Prostate gland (tissue), 2 donors: ENCODE measurements around the gene UMOD. TPM values are rescaled to one million over a fixed set of nuclear protein-coding genes. Genes with fewer than 3 reads are reported as not detected.

Source experiments
- DNase-seq: peaks from one replicate; pipeline ENCODE4 v3.0.0-alpha.2; 2019; ENCODE audit warnings: low spot score
- H3K27ac ChIP-seq, 2 donors: fragments of 200-600 bp; sonication (generic); 2 replicates each; pipeline ENCODE4 v1.5.1; 2017 to 2019
- H3K27me3 ChIP-seq: fragments of 200-600 bp; sonication (generic); replicated peaks from 2 replicates; pipeline ENCODE4 v1.5.1; 2019; ENCODE audit not compliant: insufficient read depth
- H3K36me3 ChIP-seq, 2 donors: fragments of 200-600 bp; sonication (generic); 1 replicate in 1 of 2; 2 replicates in 1 of 2; pipeline versions ENCODE4 v1.5.1 to v1.8.1; 2017 to 2019
- H3K4me1 ChIP-seq: fragments of 200-600 bp; sonication (generic); replicated peaks from 2 replicates; pipeline ENCODE4 v1.5.1; 2019
- H3K4me3 ChIP-seq, 2 donors: fragments of 200-600 bp; sonication (generic); 2 replicates each; pipeline ENCODE4 v1.5.1; 2017 to 2019
- H3K9me3 ChIP-seq: fragments of 200-600 bp; sonication (generic); 2 replicates; pipeline ENCODE4 v1.5.1; 2017
- POLR2A ChIP-seq: fragments of 450-650 bp; IDR thresholded peaks from one replicate; pipeline ENCODE4 v1.6.1; 2016; ENCODE audit warnings: antibody characterized with exemption, mild to moderate bottlenecking
- POLR2AphosphoS5 ChIP-seq: sonication (generic); formaldehyde crosslinking; IDR thresholded peaks from one replicate; pipeline ENCODE4 v1.6.1; 2017; ENCODE audit warnings: antibody characterized with exemption
- WGBS: methylation state at CpG from one replicate; pipeline ENCODE4 v1.1.5; 2018; 5-methylcytosine and 5-hydroxymethylcytosine counted together
- intact Hi-C: fragments of 100-400 bp; cut with DNase I; formaldehyde crosslinking; loops from one replicate; pipeline ENCODE4 v1.14.2; 2022
- total RNA-seq, 2 donors: library from RNA; depleted of rRNA; stranded (reverse); fragments of >200 nt; gene quantifications; one replicate each; pipeline ENCODE4 v1.1.0, GENCODE V29; 2016
- TF ChIP-seq, protein P1 (sequence below), 4 experiments: fragments of 200-600 bp in 2 of 4; fragments of 450-650 bp in 2 of 4; sonication (generic) in 2 of 4; IDR thresholded peaks; 1 replicate in 3 of 4; 2 replicates in 1 of 4; pipeline ENCODE4 v1.5.1; 2016 to 2019; ENCODE audit warnings: antibody characterized with exemption in 4 of 4, mild to moderate bottlenecking in 2 of 4, moderate library complexity in 2 of 4

UMOD gene
- total RNA-seq, 2 donors from 2014 or later = 1.5 TPM; not detected in 1

DNA sequence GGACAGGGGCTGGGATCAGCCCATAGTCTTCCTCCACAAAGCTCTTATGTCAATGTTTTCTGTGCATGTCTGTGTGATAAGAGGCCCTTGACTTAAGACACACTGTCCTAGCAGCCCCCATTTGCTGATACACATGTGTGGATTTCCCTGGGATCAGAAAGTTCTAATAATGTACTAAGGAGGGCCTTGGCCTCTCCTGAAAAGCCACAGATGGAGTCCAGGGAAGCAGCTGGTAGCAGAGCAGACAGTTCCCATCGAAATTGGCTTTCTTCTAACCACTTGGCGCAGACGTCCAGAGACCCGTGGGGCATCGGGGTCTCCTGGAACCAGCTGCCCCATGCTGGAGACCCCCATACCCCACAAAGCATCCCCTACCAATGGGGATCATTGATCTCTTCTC, 20.9 kb downstream of the UMOD start:
- no peak overlapping the region for H3K27ac ChIP-seq
- no peak for TF ChIP-seq POLR2AphosphoS5
- no peak for TF ChIP-seq POLR2A
- TF ChIP-seq, protein P1, sequence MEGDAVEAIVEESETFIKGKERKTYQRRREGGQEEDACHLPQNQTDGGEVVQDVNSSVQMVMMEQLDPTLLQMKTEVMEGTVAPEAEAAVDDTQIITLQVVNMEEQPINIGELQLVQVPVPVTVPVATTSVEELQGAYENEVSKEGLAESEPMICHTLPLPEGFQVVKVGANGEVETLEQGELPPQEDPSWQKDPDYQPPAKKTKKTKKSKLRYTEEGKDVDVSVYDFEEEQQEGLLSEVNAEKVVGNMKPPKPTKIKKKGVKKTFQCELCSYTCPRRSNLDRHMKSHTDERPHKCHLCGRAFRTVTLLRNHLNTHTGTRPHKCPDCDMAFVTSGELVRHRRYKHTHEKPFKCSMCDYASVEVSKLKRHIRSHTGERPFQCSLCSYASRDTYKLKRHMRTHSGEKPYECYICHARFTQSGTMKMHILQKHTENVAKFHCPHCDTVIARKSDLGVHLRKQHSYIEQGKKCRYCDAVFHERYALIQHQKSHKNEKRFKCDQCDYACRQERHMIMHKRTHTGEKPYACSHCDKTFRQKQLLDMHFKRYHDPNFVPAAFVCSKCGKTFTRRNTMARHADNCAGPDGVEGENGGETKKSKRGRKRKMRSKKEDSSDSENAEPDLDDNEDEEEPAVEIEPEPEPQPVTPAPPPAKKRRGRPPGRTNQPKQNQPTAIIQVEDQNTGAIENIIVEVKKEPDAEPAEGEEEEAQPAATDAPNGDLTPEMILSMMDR (IDR thresholded peaks at IDR 0.05) = no peak
- no peaks in the 10 kb centered on the region for H3K9me3 ChIP-seq
- intact Hi-C loops = no loop called here
- H3K27me3 ChIP-seq = no peaks in the 10 kb centered on the region
- no peaks in the 10 kb centered on the region for H3K4me1 ChIP-seq
- 84% methylated on average over 4 of the region's 5 CpGs for WGBS
- H3K4me3 ChIP-seq = no peak overlapping the region
- no peak for DNase-seq
- H3K36me3 ChIP-seq = no peaks in the 10 kb centered on the region

DNA sequence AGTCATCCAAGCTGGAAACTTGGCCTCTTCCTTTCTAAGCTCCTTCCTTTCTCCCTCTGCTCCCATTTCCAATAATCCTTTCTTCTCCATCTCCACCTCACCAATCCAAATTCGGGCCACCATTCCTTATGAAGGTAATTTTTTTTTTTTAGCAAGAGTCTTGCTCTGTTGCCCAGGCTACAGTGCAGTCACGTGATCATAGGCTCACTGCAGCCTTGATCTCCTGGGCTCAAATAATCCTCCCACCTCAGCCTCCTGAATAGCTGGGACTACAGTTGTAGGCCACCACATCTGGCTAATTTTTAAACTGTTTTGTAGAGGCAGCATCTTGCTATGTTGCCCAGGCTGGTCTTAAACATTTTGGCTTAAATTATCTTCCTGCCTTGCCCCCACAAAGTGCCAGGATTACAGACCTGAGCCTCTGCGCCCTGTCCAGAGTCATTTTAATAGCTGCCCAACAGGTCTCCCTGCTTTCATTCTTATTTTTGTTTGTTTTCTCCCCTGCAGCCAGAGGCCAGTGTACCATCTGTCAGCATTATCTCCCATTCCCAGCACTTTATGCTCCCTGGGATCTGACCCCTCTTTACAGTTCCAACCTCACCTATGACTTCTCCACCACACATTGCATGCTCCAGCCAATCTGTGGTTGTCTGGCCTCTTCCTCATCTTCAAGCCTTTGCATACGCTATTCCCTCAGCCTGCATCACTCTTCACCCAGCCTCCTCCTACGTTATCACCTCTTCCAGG, 22.9 kb downstream of the UMOD start:
- no peak for TF ChIP-seq POLR2AphosphoS5
- no peak for TF ChIP-seq POLR2A
- TF ChIP-seq, protein P1 (IDR thresholded peaks at IDR 0.05) = no peak
- intact Hi-C loops = no loop called here
- H3K27me3 ChIP-seq = no peaks in the 10 kb centered on the region
- peak overlapping the region in 1 of 2 donors; percentile 22 for H3K27ac ChIP-seq
- H3K4me1 ChIP-seq = peaks cover 5% of the 10 kb centered on the region
- no peak for DNase-seq
- H3K9me3 ChIP-seq = no peaks in the 10 kb centered on the region
- H3K4me3 ChIP-seq = no peak overlapping the region
- 69% methylated on average over 5 of the region's 5 CpGs for WGBS
- no peaks in the 10 kb centered on the region for H3K36me3 ChIP-seq

DNA sequence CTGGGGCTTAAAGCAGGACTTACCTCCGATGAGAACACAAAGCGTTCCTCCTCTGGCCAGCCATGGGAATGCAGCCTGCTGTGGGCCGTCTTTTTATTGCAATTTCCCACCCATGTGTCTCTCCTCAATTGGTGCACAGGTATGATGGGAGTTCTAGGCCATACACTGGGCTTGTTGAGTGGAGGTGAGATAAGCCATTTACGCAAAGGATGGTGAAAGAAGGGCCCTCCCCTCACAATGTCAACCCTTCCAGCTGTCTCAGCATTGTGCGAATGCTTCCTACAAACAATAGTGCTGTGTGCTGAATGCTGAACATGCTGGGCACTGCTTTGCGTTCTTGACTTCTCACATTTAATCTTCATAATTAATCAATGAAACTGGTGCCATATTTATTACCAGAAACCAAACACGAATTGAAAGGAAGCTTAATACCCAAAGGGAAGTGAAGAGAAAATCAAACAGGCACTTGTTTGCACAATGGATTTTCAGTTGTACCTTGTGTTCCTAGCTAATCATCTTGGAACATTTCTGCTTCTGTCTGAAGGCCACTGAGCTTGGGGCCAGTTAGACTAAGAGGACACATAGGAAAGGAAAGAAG, 25.0 kb downstream of the UMOD start, which contains the start of gene GP2:
Gene GP2, minus strand, starts transcription at position 70 of the 598 bp plus-strand sequence. CDS start 1,082 bp downstream, outside the sequence.
- TF ChIP-seq, protein P1 (IDR thresholded peaks at IDR 0.05) = peak in 1 of 4 experiments; percentile 38
- TF ChIP-seq POLR2A = no peak
- Histone ChIP-seq H3K4me3 (no peak within 1 kb of the TSS), H3K27me3 (no peaks in the 10 kb centered on the region), H3K4me1 (peaks cover 5% of the 10 kb centered on the region), H3K36me3 (no peaks in the 10 kb centered on the region), H3K9me3 (no peaks in the 10 kb centered on the region), H3K27ac (peak within 1 kb of the TSS; percentile 21 to 52)
- WGBS = 48% methylated on average over 7 of the region's 7 CpGs
- intact Hi-C loops = no loop called here
- peak; percentile 22 for DNase-seq

DNA sequence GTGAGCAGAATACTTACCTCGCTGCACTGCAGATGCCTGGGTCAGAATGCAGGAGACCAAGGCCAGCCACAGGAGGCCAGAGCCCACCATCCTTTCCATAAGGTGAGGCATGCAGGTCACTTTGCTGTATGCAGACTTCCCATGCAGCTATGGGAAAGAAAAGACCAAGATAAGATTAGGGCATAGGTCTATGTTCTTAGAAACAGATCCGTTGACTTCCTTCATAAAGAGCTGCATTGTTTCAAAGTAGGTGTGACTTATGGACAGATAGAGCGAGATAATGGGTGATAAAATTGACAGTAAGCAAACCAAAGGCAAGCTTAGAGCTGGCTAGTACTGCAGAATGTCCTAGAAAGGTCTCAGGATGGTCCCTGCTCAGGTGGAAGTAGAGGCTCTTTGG, 26.2 kb downstream of the UMOD start:
- Histone ChIP-seq H3K27me3 (no peaks in the 10 kb centered on the region), H3K9me3 (no peaks in the 10 kb centered on the region), H3K36me3 (no peaks in the 10 kb centered on the region), H3K4me3 (no peak overlapping the region), H3K4me1 (peaks cover 5% of the 10 kb centered on the region), H3K27ac (no peak overlapping the region)
- TF ChIP-seq POLR2AphosphoS5 (no peak), POLR2A (no peak)
- TF ChIP-seq, protein P1 (IDR thresholded peaks at IDR 0.05) = no peak
- DNase-seq = no peak
- WGBS = 61% methylated on average over 3 of the region's 3 CpGs
- intact Hi-C loops = no loop called here

DNA sequence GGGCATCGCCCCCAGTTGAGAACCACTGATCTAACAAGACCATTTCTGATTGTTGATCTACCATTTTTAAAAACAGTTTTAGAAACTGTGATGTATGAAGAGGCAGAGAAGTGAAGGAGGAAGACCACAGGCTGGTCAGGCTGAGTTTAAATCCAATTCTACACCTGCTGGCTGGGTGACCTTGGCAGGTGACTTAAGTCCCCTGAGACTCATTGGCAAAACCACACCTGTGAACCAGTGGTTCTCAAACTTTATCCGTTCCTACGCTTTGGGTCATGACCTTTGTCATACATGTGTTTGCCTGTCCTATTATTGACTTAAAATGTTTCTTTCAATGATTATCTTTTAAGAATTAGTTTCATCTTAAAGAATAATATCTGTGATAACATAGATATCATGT, 27.5 kb downstream of the UMOD start:
- H3K27me3 ChIP-seq = no peaks in the 10 kb centered on the region
- no peaks in the 10 kb centered on the region for H3K36me3 ChIP-seq
- H3K4me1 ChIP-seq = peaks cover 5% of the 10 kb centered on the region
- peak overlapping the region in 1 of 2 donors; percentile 43 for H3K27ac ChIP-seq
- DNase-seq = no peak
- intact Hi-C loops = no loop called here
- no peak for TF ChIP-seq POLR2AphosphoS5
- TF ChIP-seq, protein P1 (IDR thresholded peaks at IDR 0.05) = no peak
- TF ChIP-seq POLR2A = no peak
- 50% methylated on average over 3 of the region's 3 CpGs for WGBS
- no peaks in the 10 kb centered on the region for H3K9me3 ChIP-seq
- H3K4me3 ChIP-seq = no peak overlapping the region
